Large intestine (tissue), 3 donors: ENCODE data around the gene H6PD. TPM values are rescaled to one million over a fixed set of nuclear protein-coding genes. Genes with fewer than 3 reads are reported as not detected.
A peak's percentile ranks its signal among the peaks of the same experiment; 100 is the strongest.

Experiments
- DNase-seq, 2 donors: peaks; one replicate each; pipeline versions ENCODE4 v3.0.0 to v3.0.0-alpha.2; 2013
- H3K27ac ChIP-seq: one replicate; pipeline ENCODE4 v1.5.1; 2013; ENCODE audit warnings: low read length
- H3K27me3 ChIP-seq: 2 replicates; pipeline ENCODE4 v1.6.1; 2013; ENCODE audit warnings: low read length; ENCODE audit not compliant: control insufficient read depth, insufficient read depth
- H3K36me3 ChIP-seq: 2 replicates; pipeline ENCODE4 v1.6.1; 2013; ENCODE audit warnings: low read length; ENCODE audit not compliant: control insufficient read depth, insufficient read depth
- H3K4me1 ChIP-seq: one replicate; pipeline ENCODE4 v1.6.1; 2013; ENCODE audit warnings: low read length; ENCODE audit not compliant: control insufficient read depth, insufficient read depth
- H3K4me3 ChIP-seq: one replicate; pipeline ENCODE4 v1.5.1; 2013; ENCODE audit warnings: low read length
- H3K9me3 ChIP-seq: one replicate; pipeline ENCODE4 v1.6.1; 2013; ENCODE audit warnings: mild to moderate bottlenecking, low read depth, low read length, moderate library complexity; ENCODE audit not compliant: control insufficient read depth
- WGBS: methylation state at CpG from one replicate; pipeline ENCODE4 v1.1.5; 2013; ENCODE audit warnings: low lambda C conversion rate; ENCODE audit not compliant: insufficient coverage; 5-methylcytosine and 5-hydroxymethylcytosine counted together
- polyA plus RNA-seq: library from polyadenylated mRNA; unstranded; fragments of 120-200 nt; gene quantifications from one replicate; pipeline ENCODE4 v1.2.1, GENCODE V29; 2013

H6PD gene
- polyA plus RNA-seq, 1 donor: 36.6 TPM

GRCh38 chr1:9278585-9279153 lies 44.1 kb downstream of the H6PD start:
- no peak for DNase-seq
- Histone ChIP-seq H3K27ac (peak overlapping the region; percentile 90), H3K36me3 (no peaks in the 10 kb centered on the region), H3K9me3 (no peaks in the 10 kb centered on the region), H3K27me3 (no peaks in the 10 kb centered on the region), H3K4me3 (no peak overlapping the region), H3K4me1 (peaks cover 41% of the 10 kb centered on the region)
- no CpG with 5 or more reads among the region's 10 CpGs for WGBS

- no peak overlapping the region for H3K4me3 ChIP-seq
- WGBS: 40% methylated on average over 3 of the region's 23 CpGs
- no peaks in the 10 kb centered on the region for H3K36me3 ChIP-seq
- no peaks in the 10 kb centered on the region for H3K27me3 ChIP-seq
- H3K27ac ChIP-seq: peak overlapping the region; percentile 90
- peaks cover 41% of the 10 kb centered on the region for H3K4me1 ChIP-seq
- H3K9me3 ChIP-seq: no peaks in the 10 kb centered on the region
- DNase-seq: peak; percentile 88 to 96
Measured at GRCh38 chr1:9279172-9279840, 44.7 kb downstream of the H6PD start.

GRCh38 chr1:9280015-9280860 lies 45.7 kb downstream of the H6PD start:
- DNase-seq: peak in 1 of 2 donors; percentile 76
- H3K27me3 ChIP-seq: no peaks in the 10 kb centered on the region
- peaks cover 39% of the 10 kb centered on the region for H3K4me1 ChIP-seq
- H3K36me3 ChIP-seq: no peaks in the 10 kb centered on the region
- H3K27ac ChIP-seq: peak overlapping the region; percentile 90
- no peak overlapping the region for H3K4me3 ChIP-seq
- WGBS: no CpG with 5 or more reads among the region's 36 CpGs
- peaks cover 4% of the 10 kb centered on the region for H3K9me3 ChIP-seq

- H3K4me1 ChIP-seq: peaks cover 31% of the 10 kb centered on the region
- no peak for DNase-seq
- no CpG with 5 or more reads among the region's 19 CpGs for WGBS
- H3K4me3 ChIP-seq: no peak overlapping the region
- peaks cover 4% of the 10 kb centered on the region for H3K9me3 ChIP-seq
- H3K36me3 ChIP-seq: no peaks in the 10 kb centered on the region
- no peak overlapping the region for H3K27ac ChIP-seq
- H3K27me3 ChIP-seq: no peaks in the 10 kb centered on the region
Measured at GRCh38 chr1:9281071-9281827, 46.7 kb downstream of the H6PD start.

- peaks cover 4% of the 10 kb centered on the region for H3K9me3 ChIP-seq
- no peaks in the 10 kb centered on the region for H3K36me3 ChIP-seq
- H3K4me1 ChIP-seq: peaks cover 31% of the 10 kb centered on the region
- no peak overlapping the region for H3K4me3 ChIP-seq
- WGBS: no CpG with 5 or more reads among the region's 12 CpGs
- no peaks in the 10 kb centered on the region for H3K27me3 ChIP-seq
- no peak for DNase-seq
- H3K27ac ChIP-seq: no peak overlapping the region
Measured at GRCh38 chr1:9281908-9282695, 47.5 kb downstream of the H6PD start.

GRCh38 chr1:9282696-9282955 lies 48.1 kb downstream of the H6PD start:
- no peak overlapping the region for H3K4me3 ChIP-seq
- no peaks in the 10 kb centered on the region for H3K36me3 ChIP-seq
- no CpG with 5 or more reads among the region's 4 CpGs for WGBS
- DNase-seq: no peak
- H3K27ac ChIP-seq: no peak overlapping the region
- peaks cover 4% of the 10 kb centered on the region for H3K9me3 ChIP-seq
- peaks cover 31% of the 10 kb centered on the region for H3K4me1 ChIP-seq
- H3K27me3 ChIP-seq: no peaks in the 10 kb centered on the region

- H3K4me3 ChIP-seq: no peak overlapping the region
- WGBS: 92% methylated on average over 2 of the region's 2 CpGs
- no peak for DNase-seq
- H3K4me1 ChIP-seq: peaks cover 20% of the 10 kb centered on the region
- no peak overlapping the region for H3K27ac ChIP-seq
- H3K9me3 ChIP-seq: peaks cover 16% of the 10 kb centered on the region
- H3K27me3 ChIP-seq: no peaks in the 10 kb centered on the region
- no peaks in the 10 kb centered on the region for H3K36me3 ChIP-seq
Measured at GRCh38 chr1:9284061-9284460, 49.5 kb downstream of the H6PD start.

GRCh38 chr1:9286556-9286955 lies 52.0 kb downstream of the H6PD start:
- no peak for DNase-seq
- Histone ChIP-seq H3K27me3 (no peaks in the 10 kb centered on the region), H3K9me3 (peaks cover 19% of the 10 kb centered on the region), H3K4me3 (no peak overlapping the region), H3K36me3 (no peaks in the 10 kb centered on the region), H3K27ac (no peak overlapping the region), H3K4me1 (peaks cover 5% of the 10 kb centered on the region)
- WGBS: 80% methylated on average over 1 of the region's 6 CpGs

GRCh38 chr1:9289090-9289534 lies 54.5 kb downstream of the H6PD start:
- WGBS: 75% methylated on average over 3 of the region's 6 CpGs
- H3K9me3 ChIP-seq: peaks cover 19% of the 10 kb centered on the region
- no peak overlapping the region for H3K4me3 ChIP-seq
- H3K27me3 ChIP-seq: no peaks in the 10 kb centered on the region
- H3K27ac ChIP-seq: no peak overlapping the region
- no peak for DNase-seq
- H3K4me1 ChIP-seq: peaks cover 6% of the 10 kb centered on the region
- H3K36me3 ChIP-seq: no peaks in the 10 kb centered on the region
